ENCODE measurements around the gene NSUN2. TPM values are rescaled to one million over a fixed set of nuclear protein-coding genes. Genes with fewer than 3 reads are reported as not detected.

NSUN2 gene
- total RNA-seq, 1 donor from 2014 or later = 70.2 TPM

DNA sequence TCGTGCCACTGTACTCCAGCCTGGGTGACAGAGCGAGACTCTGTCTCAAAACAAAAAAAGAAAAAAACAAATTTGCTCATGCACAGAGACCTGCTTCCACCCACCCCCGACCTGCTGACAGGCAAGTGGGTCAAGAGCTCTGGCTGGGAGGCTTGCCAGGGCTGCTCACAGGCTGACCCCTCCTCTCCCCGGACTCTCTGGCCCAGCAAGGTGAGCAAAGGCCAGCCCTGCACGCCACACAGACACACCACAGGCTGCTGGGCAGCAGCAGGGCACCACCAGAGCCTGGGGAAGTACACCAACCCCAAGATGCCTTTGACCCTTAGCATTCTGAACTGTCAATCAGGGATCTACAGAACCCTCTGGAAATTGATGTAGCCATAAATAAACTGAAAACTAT, 29.2 kb downstream of the NSUN2 start:
- peaks cover 2% of the 10 kb centered on the region for H3K27me3 Mint-ChIP-seq (ENCODE audit: unreplicated experiment)
- no peaks in the 10 kb centered on the region for H3K9me3 Mint-ChIP-seq (ENCODE audit: unreplicated experiment)
- TF ChIP-seq, protein P1, sequence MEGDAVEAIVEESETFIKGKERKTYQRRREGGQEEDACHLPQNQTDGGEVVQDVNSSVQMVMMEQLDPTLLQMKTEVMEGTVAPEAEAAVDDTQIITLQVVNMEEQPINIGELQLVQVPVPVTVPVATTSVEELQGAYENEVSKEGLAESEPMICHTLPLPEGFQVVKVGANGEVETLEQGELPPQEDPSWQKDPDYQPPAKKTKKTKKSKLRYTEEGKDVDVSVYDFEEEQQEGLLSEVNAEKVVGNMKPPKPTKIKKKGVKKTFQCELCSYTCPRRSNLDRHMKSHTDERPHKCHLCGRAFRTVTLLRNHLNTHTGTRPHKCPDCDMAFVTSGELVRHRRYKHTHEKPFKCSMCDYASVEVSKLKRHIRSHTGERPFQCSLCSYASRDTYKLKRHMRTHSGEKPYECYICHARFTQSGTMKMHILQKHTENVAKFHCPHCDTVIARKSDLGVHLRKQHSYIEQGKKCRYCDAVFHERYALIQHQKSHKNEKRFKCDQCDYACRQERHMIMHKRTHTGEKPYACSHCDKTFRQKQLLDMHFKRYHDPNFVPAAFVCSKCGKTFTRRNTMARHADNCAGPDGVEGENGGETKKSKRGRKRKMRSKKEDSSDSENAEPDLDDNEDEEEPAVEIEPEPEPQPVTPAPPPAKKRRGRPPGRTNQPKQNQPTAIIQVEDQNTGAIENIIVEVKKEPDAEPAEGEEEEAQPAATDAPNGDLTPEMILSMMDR (IDR thresholded peaks at IDR 0.05; ENCODE audit: unreplicated experiment) = no peak
- H3K27ac Mint-ChIP-seq (ENCODE audit: unreplicated experiment) = no peak overlapping the region
- H3K4me3 Mint-ChIP-seq (ENCODE audit: unreplicated experiment) = no peak overlapping the region
- no peaks in the 10 kb centered on the region for H3K4me1 Mint-ChIP-seq (ENCODE audit: unreplicated experiment)
- no peak for DNase-seq (ENCODE audit: low spot score)
- peaks cover 68% of the 10 kb centered on the region for H3K36me3 Mint-ChIP-seq (ENCODE audit: low read depth, unreplicated experiment)

DNA sequence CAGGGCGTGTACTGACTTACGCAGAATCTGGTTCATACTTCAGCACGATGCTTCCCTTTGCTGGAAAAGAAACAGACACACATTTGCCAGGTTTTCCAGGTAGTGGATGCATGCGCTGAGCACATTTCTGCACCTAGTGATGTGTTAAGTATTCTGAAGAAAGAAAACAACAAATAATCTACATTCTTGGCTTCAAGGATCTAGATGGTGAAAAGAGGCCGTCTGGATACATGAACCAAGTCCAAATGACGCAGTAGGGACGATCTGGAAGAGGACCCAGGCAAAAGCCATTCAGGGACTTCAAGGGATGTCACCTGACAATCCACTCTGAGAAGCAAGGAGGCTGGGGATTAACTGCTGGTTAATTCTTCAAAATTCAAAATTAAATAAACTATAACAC, 30.4 kb downstream of the NSUN2 start:
- TF ChIP-seq, protein P1 (IDR thresholded peaks at IDR 0.05; ENCODE audit: unreplicated experiment) = no peak
- Mint-ChIP-seq H3K27ac (ENCODE audit: unreplicated experiment) (no peak overlapping the region), H3K4me1 (ENCODE audit: unreplicated experiment) (no peaks in the 10 kb centered on the region), H3K27me3 (ENCODE audit: unreplicated experiment) (peaks cover 2% of the 10 kb centered on the region), H3K9me3 (ENCODE audit: unreplicated experiment) (no peaks in the 10 kb centered on the region), H3K4me3 (ENCODE audit: unreplicated experiment) (no peak overlapping the region), H3K36me3 (ENCODE audit: low read depth, unreplicated experiment) (peaks cover 67% of the 10 kb centered on the region)
- DNase-seq (ENCODE audit: low spot score) = no peak

DNA sequence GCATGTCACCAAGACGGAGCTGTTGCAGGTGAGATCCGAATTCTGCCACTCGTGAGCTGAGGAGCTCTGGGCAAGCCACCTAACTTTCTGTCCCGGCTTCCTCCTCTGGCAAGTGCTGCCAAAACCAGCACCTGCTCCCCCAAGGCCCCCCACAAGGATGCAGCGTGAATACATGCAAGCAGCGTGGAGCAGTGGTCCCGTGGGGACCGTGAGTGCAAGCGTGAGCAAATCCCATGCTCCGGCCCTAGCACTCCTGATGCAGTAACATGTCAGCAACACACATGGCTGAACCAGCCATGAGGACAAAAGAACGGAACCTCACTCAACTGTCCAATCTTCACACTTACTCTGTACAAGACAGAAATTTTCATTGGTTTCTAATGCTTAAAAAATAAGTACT, 31.0 kb downstream of the NSUN2 start:
- TF ChIP-seq, protein P1 (IDR thresholded peaks at IDR 0.05; ENCODE audit: unreplicated experiment) = no peak
- DNase-seq (ENCODE audit: low spot score) = no peak
- Mint-ChIP-seq H3K27me3 (ENCODE audit: unreplicated experiment) (peaks cover 2% of the 10 kb centered on the region), H3K9me3 (ENCODE audit: unreplicated experiment) (no peaks in the 10 kb centered on the region), H3K36me3 (ENCODE audit: low read depth, unreplicated experiment) (peaks cover 65% of the 10 kb centered on the region), H3K4me1 (ENCODE audit: unreplicated experiment) (no peaks in the 10 kb centered on the region), H3K27ac (ENCODE audit: unreplicated experiment) (no peak overlapping the region), H3K4me3 (ENCODE audit: unreplicated experiment) (no peak overlapping the region)

DNA sequence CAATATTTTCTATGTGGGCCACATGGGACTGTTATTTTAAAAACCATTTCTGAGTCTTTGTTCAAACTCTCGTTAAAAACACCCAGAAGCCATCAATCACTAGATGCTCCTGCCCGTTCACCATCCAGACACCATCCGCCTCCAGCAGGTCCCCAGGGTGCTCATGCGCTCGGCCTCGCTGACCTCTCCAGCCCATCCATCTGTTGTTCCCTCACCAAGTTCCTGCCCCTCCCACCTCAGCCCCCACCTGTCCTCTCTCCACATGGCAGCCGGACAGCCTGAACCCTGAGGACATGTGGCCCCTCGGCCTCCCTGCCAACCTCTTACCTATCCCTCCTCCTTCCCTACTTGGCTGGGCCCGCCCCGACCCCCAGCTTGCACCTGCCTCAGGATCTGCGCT, 31.6 kb downstream of the NSUN2 start:
- Mint-ChIP-seq H3K4me1 (ENCODE audit: unreplicated experiment) (no peaks in the 10 kb centered on the region), H3K36me3 (ENCODE audit: low read depth, unreplicated experiment) (peaks cover 67% of the 10 kb centered on the region)

DNA sequence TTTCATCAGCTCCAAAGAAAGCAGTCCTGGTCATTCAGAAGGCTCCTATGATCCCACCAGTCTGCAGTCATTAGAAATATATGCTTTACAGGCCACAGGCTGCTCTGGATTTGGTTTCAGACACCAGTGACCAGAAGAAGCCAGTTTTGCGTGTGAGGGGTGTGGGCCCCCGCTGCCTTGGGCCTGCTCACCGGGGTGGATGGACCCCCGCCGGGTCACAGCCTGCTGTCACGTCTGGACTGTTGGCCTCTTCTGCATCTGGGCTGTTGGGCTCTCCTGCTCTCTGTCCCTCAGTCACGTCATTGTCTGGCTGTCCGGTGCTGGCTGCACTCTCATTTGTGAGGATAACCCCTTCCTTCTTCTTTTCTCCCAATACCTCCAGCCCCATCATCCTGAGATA, 33.1 kb downstream of the NSUN2 start:
- TF ChIP-seq, protein P1 (IDR thresholded peaks at IDR 0.05; ENCODE audit: unreplicated experiment) = no peak
- Mint-ChIP-seq H3K27ac (ENCODE audit: unreplicated experiment) (no peak overlapping the region), H3K4me3 (ENCODE audit: unreplicated experiment) (no peak overlapping the region), H3K27me3 (ENCODE audit: unreplicated experiment) (no peaks in the 10 kb centered on the region), H3K36me3 (ENCODE audit: low read depth, unreplicated experiment) (peaks cover 61% of the 10 kb centered on the region), H3K4me1 (ENCODE audit: unreplicated experiment) (no peaks in the 10 kb centered on the region), H3K9me3 (ENCODE audit: unreplicated experiment) (no peaks in the 10 kb centered on the region)
- no peak for DNase-seq (ENCODE audit: low spot score)

More for the DNA sequence above, 31.6 kb downstream of the NSUN2 start:
- H3K27ac Mint-ChIP-seq (ENCODE audit: unreplicated experiment) = no peak overlapping the region
- no peaks in the 10 kb centered on the region for H3K9me3 Mint-ChIP-seq (ENCODE audit: unreplicated experiment)
- TF ChIP-seq, protein P1 (IDR thresholded peaks at IDR 0.05; ENCODE audit: unreplicated experiment) = no peak
- peaks cover 2% of the 10 kb centered on the region for H3K27me3 Mint-ChIP-seq (ENCODE audit: unreplicated experiment)
- no peak for DNase-seq (ENCODE audit: low spot score)
- no peak overlapping the region for H3K4me3 Mint-ChIP-seq (ENCODE audit: unreplicated experiment)

Data from endothelial cell (in vitro differentiated cells).